Hepatocyte (in vitro differentiated cells): ENCODE data around the gene FAM193A.

Experiments
- EZH2 ChIP-seq: fragments of 200-600 bp; sonication (generic); IDR thresholded peaks from 2 replicates; pipeline ENCODE4 v1.6.1; 2016; ENCODE audit warnings: antibody characterized with exemption, mild to moderate bottlenecking, borderline replicate concordance
- TF ChIP-seq, protein P1 (sequence below): fragments of 200-600 bp; sonication (generic); IDR thresholded peaks from 2 replicates; pipeline ENCODE4 v1.5.1; 2016; ENCODE audit warnings: antibody characterized with exemption, mild to moderate bottlenecking; ENCODE audit not compliant: poor library complexity

GRCh38 chr4:2663275-2663674 is 126.8 kb downstream of the FAM193A start:
- TF ChIP-seq, protein P1, sequence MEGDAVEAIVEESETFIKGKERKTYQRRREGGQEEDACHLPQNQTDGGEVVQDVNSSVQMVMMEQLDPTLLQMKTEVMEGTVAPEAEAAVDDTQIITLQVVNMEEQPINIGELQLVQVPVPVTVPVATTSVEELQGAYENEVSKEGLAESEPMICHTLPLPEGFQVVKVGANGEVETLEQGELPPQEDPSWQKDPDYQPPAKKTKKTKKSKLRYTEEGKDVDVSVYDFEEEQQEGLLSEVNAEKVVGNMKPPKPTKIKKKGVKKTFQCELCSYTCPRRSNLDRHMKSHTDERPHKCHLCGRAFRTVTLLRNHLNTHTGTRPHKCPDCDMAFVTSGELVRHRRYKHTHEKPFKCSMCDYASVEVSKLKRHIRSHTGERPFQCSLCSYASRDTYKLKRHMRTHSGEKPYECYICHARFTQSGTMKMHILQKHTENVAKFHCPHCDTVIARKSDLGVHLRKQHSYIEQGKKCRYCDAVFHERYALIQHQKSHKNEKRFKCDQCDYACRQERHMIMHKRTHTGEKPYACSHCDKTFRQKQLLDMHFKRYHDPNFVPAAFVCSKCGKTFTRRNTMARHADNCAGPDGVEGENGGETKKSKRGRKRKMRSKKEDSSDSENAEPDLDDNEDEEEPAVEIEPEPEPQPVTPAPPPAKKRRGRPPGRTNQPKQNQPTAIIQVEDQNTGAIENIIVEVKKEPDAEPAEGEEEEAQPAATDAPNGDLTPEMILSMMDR, result no peak
- no peak for TF ChIP-seq EZH2
